ENCODE data around the gene LIFR. TPM values are rescaled to one million over a fixed set of nuclear protein-coding genes. Genes with fewer than 3 reads are reported as not detected.
"Not testable (repeated sequence)": the region's sequence is repeated elsewhere in the genome, so short reads cannot be mapped to it uniquely, and the experiment has no call there.

Gene LIFR
- polyA plus RNA-seq, 1 experiment: 2.7 TPM

GRCh38 chr5:38601133-38601862 is 44.9 kb upstream of the LIFR start:
- Histone ChIP-seq H3K27me3 (ENCODE audit: control insufficient read depth, insufficient read depth, low read length) (no peaks in the 10 kb centered on the region), H3K36me3 (ENCODE audit: control insufficient read depth, insufficient read depth, low read length) (no peaks in the 10 kb centered on the region), H3K4me3 (ENCODE audit: low read depth, low read length) (no peak overlapping the region)
- POLR2A ChIA-PET: no interaction called here
- TF ChIP-seq CTCF (IDR thresholded peaks at IDR 0.05; ENCODE audit: insufficient read depth, low read depth, low read length): no peak
- CTCF ChIA-PET: interaction anchor here (1.1 to 3.0 kb wide), 3 partner anchors 21 to 209 kb away, joined by 3 to 11 read pairs (median 6); no protein-coding TSS in a partner anchor
- no peak for DNase-seq (ENCODE audit: low read depth)

- no peak for TF ChIP-seq CTCF (IDR thresholded peaks at IDR 0.05; ENCODE audit: insufficient read depth, low read depth, low read length)
- no peaks in the 10 kb centered on the region for H3K36me3 ChIP-seq (ENCODE audit: control insufficient read depth, insufficient read depth, low read length)
- no peak overlapping the region for H3K4me3 ChIP-seq (ENCODE audit: low read depth, low read length)
- no peaks in the 10 kb centered on the region for H3K27me3 ChIP-seq (ENCODE audit: control insufficient read depth, insufficient read depth, low read length)
- DNase-seq (ENCODE audit: low read depth): no peak
- ChIA-PET CTCF (interaction anchor here (2.0 to 3.0 kb wide), 3 partner anchors 159 to 209 kb away, joined by 4 to 11 read pairs (median 6); no protein-coding TSS in a partner anchor), POLR2A (no interaction called here)
Observed at GRCh38 chr5:38600329-38601045, 44.0 kb upstream of the LIFR start.

GRCh38 chr5:38599751-38600150 is 43.3 kb upstream of the LIFR start:
- POLR2A ChIA-PET; H3K27me3 ChIP-seq (ENCODE audit: control insufficient read depth, insufficient read depth, low read length); H3K4me3 ChIP-seq (ENCODE audit: low read depth, low read length); H3K36me3 ChIP-seq (ENCODE audit: control insufficient read depth, insufficient read depth, low read length); DNase-seq (ENCODE audit: low read depth): not testable (repeated sequence)
- CTCF ChIA-PET: interaction anchor here (2.0 to 3.0 kb wide), 3 partner anchors 158 to 210 kb away, joined by 4 to 11 read pairs (median 6); no protein-coding TSS in a partner anchor

DNA sequence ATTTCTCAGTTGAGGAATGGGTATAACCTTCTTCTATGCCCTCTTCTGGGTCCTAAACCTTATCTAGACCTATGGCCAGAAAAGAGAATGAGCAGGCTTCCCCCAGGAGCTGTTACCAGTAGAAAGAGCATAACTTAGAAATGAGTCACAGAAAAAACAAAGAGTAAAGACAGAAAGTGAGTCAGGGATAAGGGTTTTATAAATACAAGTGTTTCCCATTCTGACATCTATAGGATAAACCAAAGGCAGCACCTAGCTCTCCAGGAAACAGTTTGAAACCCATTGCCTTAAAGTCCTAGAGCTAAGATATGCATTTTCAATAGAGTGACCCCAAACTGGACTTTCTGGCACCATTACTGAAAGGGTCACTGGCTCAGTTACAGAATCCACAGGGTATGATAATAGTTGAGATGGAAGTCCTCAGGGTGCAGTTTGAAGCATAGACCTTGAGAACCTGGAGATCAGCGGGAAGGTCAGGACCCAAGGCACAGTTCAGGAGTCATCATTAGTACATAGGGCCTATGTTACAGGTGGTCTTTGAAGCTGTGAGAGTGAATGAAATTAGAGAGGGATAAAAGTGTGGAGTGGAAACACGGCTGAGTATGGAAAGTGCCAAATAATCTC is 42.7 kb upstream of the LIFR start:
- Histone ChIP-seq H3K4me3 (ENCODE audit: low read depth, low read length) (no peak overlapping the region), H3K27me3 (ENCODE audit: control insufficient read depth, insufficient read depth, low read length) (no peaks in the 10 kb centered on the region), H3K36me3 (ENCODE audit: control insufficient read depth, insufficient read depth, low read length) (no peaks in the 10 kb centered on the region)
- ChIA-PET CTCF (interaction anchor here (0.7 to 3.0 kb wide), 4 partner anchors 9 to 211 kb away, joined by 3 to 11 read pairs (median 4); no protein-coding TSS in a partner anchor), POLR2A (no interaction called here)
- DNase-seq (ENCODE audit: low read depth): peak; percentile 40
- TF ChIP-seq CTCF (IDR thresholded peaks at IDR 0.05; ENCODE audit: insufficient read depth, low read depth, low read length): no peak

DNA sequence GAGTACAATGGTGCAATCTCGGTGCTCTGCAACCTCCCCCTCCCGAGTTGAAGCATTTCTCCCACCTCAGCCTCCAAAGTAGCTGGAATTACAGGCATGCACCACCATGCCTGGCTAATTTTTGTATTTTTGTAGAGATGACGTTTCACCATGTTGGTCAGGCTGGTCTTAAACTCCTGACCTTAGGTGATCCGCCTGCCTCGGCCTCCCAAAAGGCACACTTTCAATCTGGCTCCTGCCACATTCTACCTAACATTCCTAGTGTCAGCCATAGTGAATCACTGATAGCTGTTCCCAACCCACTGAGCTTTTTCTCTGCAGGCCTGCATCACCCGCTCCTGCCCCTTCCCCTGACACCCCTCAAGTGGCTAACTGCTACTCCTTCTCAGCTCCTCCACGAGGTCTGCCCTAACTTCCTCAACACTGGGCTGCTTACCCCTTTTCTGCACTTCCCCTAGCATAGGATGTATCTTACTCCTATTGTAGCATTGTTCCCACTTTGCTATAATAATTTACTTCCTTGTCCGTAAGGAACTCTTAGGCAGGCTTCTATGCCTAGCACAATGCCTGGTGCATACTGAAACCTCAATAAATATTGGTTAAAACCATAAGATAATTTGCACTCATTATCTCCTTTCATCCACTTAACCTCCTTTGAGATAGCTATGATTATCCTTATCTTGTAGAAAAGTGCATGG is 42.0 kb upstream of the LIFR start:
- CTCF ChIA-PET: interaction anchor here (0.7 to 2.0 kb wide), 3 partner anchors 8 to 178 kb away, joined by 3 to 4 read pairs (median 4); no protein-coding TSS in a partner anchor

More for the DNA sequence above, 42.0 kb upstream of the LIFR start:
- DNase-seq (ENCODE audit: low read depth): no peak
- Histone ChIP-seq H3K27me3 (ENCODE audit: control insufficient read depth, insufficient read depth, low read length) (no peaks in the 10 kb centered on the region), H3K36me3 (ENCODE audit: control insufficient read depth, insufficient read depth, low read length) (no peaks in the 10 kb centered on the region), H3K4me3 (ENCODE audit: low read depth, low read length) (no peak overlapping the region)
- TF ChIP-seq CTCF (IDR thresholded peaks at IDR 0.05; ENCODE audit: insufficient read depth, low read depth, low read length): no peak
- POLR2A ChIA-PET: no interaction called here
